NCI-H524 (cell line): ENCODE results near the gene TBC1D28.
"Not testable (repeated sequence)": the region's sequence is repeated elsewhere in the genome, so short reads cannot be mapped to it uniquely, and the experiment has no call there.

ENCODE experiments used
- DNase-seq, 2 experiments: peaks; one replicate each; lab custom pipeline; 2025; lab: John Stamatoyannopoulos, UW

Gene TBC1D28

DNA sequence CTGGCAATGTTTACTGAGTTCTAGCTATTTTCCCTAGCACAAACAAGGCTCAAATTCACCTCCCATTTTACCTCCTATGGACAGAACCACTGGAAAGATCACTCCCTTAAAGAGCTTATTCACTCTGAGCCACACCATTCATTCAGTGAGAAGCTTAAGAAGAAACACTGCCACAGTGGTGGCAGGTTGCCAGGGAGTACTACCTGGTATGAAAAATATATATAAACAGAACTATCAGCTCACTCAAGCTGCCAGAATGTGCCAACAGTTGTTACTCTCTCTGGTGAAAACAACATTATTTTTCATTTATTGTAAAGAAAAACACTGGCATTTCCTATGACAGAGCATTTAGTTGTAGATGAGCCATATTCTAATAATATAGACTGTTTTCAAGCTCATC is 31.2 kb downstream of the TBC1D28 start:
- not testable (repeated sequence) for DNase-seq

DNA sequence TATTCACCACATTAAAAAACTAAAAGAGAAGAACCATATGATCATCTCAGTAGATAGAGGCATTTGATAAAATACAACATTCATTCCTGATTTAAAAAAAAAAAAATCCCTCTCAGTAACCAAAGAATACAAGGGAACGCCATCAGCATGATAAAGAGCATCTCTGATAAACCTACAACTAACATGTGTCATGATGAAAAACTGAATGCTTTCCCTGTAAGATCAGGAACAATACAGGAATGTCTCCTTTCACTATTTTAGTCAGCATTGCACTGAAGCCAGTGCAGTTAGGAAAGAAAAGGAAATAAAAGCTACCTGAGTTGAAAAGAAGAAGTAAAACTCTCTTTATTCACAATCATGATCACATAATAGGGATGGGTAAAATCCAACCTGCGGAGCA is 51.1 kb downstream of the TBC1D28 start:
- not testable (repeated sequence) for DNase-seq
